ENCODE results near the gene FAR2. TPM values are rescaled to one million over a fixed set of nuclear protein-coding genes. Genes with fewer than 3 reads are reported as not detected.

FAR2 gene
- total RNA-seq, 1 donor from 2014 or later, result 9.0 TPM

DNA sequence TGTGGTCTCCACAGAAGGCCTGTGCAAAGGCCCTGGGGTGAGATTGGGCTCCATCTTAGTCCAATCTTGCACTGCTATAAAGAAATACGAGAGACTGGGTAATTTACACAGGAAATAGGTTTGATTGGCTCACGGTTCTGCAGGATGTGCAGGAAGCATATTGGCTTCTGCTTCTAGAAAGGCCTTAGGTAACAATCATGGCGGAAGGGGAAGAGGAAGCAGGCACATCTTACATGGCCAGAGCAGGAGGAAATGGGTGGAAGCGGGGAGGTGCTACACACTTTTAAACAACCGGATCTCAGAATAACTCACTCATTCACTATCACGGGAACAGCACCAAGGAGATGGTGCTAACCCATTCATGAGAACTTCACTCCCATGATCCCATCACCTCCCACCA is 55.4 kb downstream of the FAR2 start:
- no peak overlapping the region for H3K4me3 ChIP-seq (ENCODE audit: low read depth, low read length)
- H3K36me3 ChIP-seq (ENCODE audit: control insufficient read depth, insufficient read depth, low read length), result no peaks in the 10 kb centered on the region
- TF ChIP-seq, protein P1, sequence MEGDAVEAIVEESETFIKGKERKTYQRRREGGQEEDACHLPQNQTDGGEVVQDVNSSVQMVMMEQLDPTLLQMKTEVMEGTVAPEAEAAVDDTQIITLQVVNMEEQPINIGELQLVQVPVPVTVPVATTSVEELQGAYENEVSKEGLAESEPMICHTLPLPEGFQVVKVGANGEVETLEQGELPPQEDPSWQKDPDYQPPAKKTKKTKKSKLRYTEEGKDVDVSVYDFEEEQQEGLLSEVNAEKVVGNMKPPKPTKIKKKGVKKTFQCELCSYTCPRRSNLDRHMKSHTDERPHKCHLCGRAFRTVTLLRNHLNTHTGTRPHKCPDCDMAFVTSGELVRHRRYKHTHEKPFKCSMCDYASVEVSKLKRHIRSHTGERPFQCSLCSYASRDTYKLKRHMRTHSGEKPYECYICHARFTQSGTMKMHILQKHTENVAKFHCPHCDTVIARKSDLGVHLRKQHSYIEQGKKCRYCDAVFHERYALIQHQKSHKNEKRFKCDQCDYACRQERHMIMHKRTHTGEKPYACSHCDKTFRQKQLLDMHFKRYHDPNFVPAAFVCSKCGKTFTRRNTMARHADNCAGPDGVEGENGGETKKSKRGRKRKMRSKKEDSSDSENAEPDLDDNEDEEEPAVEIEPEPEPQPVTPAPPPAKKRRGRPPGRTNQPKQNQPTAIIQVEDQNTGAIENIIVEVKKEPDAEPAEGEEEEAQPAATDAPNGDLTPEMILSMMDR (IDR thresholded peaks at IDR 0.05; ENCODE audit: insufficient read depth, low read length, poor library complexity, severe bottlenecking), result no peak
- DNase-seq (ENCODE audit: low read depth), result no peak
- H3K27me3 ChIP-seq (ENCODE audit: control insufficient read depth, insufficient read depth, low read length), result no peaks in the 10 kb centered on the region

DNA sequence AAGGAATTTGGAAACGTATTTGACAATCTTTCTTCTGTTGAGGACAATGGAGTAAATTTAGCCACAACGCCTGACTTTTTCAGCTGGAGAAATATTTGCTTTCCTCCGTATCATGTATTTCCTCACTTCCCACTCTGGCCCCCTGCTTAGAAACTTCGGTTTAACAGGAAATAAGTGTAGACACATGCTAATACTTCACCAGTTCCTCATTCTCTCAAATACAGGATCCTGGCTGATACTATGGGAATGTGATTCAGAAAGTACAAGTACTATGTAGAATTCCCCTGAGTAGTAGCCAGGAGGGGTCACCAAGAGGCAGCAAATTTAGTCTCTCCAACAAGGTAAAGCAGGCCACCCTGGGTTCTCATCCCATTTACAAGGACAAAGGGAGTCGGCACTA is 58.0 kb downstream of the FAR2 start:
- Histone ChIP-seq H3K27me3 (ENCODE audit: control insufficient read depth, insufficient read depth, low read length) (no peaks in the 10 kb centered on the region), H3K4me3 (ENCODE audit: low read depth, low read length) (no peak overlapping the region), H3K36me3 (ENCODE audit: control insufficient read depth, insufficient read depth, low read length) (no peaks in the 10 kb centered on the region)
- no peak for DNase-seq (ENCODE audit: low read depth)
- TF ChIP-seq, protein P1 (IDR thresholded peaks at IDR 0.05; ENCODE audit: insufficient read depth, low read length, poor library complexity, severe bottlenecking), result no peak

DNA sequence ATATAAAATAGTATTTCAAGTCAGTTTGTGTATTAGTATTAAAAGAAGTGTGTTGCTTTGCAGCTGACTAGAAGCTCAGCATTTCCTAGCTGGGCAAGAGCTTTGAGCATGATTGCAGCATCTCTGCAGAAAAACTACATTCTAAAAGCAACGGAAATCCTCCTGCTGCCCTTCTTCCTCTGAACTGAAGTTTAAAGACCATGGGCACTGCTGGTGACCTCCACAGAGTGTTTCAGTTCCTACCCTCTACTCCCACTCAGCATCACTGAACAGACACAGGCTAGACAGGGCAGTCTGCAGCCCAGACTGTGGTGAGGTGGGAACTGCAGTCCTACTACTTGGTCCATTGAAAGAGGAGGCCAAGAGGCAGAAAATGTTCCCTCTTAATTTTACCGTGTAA is 59.0 kb downstream of the FAR2 start:
- no peak for DNase-seq (ENCODE audit: low read depth)
- Histone ChIP-seq H3K36me3 (ENCODE audit: control insufficient read depth, insufficient read depth, low read length) (no peaks in the 10 kb centered on the region), H3K4me3 (ENCODE audit: low read depth, low read length) (no peak overlapping the region), H3K27me3 (ENCODE audit: control insufficient read depth, insufficient read depth, low read length) (no peaks in the 10 kb centered on the region)
- TF ChIP-seq, protein P1 (IDR thresholded peaks at IDR 0.05; ENCODE audit: insufficient read depth, low read length, poor library complexity, severe bottlenecking), result no peak

DNA sequence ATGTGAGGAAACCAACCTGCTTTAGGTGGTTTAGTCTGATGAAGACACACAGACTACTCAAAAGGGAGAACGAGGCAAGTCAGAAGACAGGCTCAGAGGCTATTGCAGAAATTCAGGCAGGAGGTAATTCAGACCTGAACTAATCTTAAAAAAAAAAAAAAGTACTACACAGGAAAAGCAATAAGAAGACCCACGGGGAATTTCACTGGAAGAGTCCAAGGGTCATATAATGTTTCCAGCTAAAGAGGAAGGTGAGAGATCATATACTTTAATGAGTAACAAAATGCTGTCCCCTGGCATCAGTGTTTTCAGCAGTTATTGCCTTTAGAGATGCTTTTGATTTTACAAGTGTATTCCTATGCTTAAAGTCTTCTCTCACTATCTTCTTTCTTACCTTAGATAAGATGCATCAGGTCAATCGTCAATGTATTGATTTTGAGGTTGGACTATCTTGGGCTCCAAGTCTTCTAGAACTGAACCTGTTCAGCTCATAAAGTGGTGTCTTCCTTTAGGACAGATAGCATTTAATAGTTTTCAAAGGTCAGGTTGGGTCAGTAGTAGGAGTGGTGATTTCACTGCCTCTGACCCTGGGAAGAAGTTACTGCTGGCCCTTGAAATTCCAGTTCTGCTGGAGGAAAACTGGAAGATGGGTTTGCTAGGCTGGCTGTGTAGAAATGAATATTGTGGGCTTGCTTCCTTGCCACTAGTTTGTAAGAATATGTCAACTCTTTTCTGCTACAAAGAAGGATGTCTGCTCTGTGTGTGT is 60.0 kb downstream of the FAR2 start:
- Histone ChIP-seq H3K4me3 (ENCODE audit: low read depth, low read length) (no peak overlapping the region), H3K27me3 (ENCODE audit: control insufficient read depth, insufficient read depth, low read length) (no peaks in the 10 kb centered on the region), H3K36me3 (ENCODE audit: control insufficient read depth, insufficient read depth, low read length) (no peaks in the 10 kb centered on the region)
- TF ChIP-seq, protein P1 (IDR thresholded peaks at IDR 0.05; ENCODE audit: insufficient read depth, low read length, poor library complexity, severe bottlenecking), result no peak
- DNase-seq (ENCODE audit: low read depth), result no peak

DNA sequence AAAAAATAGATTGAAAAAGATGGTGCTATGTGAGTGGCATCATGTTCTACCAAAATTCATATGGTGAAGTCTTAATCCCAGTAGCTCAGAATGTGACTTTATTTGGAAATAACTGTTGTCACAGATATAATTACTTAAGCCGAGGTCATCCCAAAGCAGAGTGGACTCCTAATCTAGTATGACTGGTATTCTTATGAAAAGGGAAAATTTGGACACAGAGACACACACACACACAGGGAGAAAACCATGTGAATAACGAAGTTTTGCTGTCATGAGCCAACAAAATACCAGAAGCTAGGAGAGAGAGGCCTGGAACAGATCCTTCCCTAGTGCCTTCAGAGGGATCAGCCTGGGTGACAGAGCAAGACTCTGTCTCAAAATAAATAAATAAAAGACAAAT is 62.6 kb downstream of the FAR2 start:
- TF ChIP-seq, protein P1 (IDR thresholded peaks at IDR 0.05; ENCODE audit: insufficient read depth, low read length, poor library complexity, severe bottlenecking), result no peak
- no peak overlapping the region for H3K4me3 ChIP-seq (ENCODE audit: low read depth, low read length)
- DNase-seq (ENCODE audit: low read depth), result no peak

More for the DNA sequence above, 62.6 kb downstream of the FAR2 start:
- no peaks in the 10 kb centered on the region for H3K27me3 ChIP-seq (ENCODE audit: control insufficient read depth, insufficient read depth, low read length)
- no peaks in the 10 kb centered on the region for H3K36me3 ChIP-seq (ENCODE audit: control insufficient read depth, insufficient read depth, low read length)

Measured in kidney epithelial cell (primary cell).